SK-N-SH (cell line): Measurements from ENCODE around the gene RHOU.

Source experiments
- CTCF ChIP-seq: fragments of 200-600 bp; sonication (generic); IDR thresholded peaks from 2 replicates; pipeline ENCODE4 v1.6.1; 2017; ENCODE audit warnings: antibody characterized with exemption, mild to moderate bottlenecking, moderate library complexity
- EP300 ChIP-seq, 2 experiments: IDR thresholded peaks; 2 replicates each; pipeline versions ENCODE4 v1.4.0 to v1.6.1; 2012; ENCODE audit warnings: borderline replicate concordance in 1 of 2, low read depth in 1 of 2, low read length in 1 of 2
- FOXJ3 ChIP-seq: sonication (generic); formaldehyde crosslinking; IDR thresholded peaks from 2 replicates; pipeline ENCODE4 v1.5.1; 2020; ENCODE audit warnings: mild to moderate bottlenecking, missing genetic modification reagents
- FOXM1 ChIP-seq: IDR thresholded peaks from 2 replicates; pipeline ENCODE4 v1.4.0; 2012; ENCODE audit warnings: low read depth, mild to moderate bottlenecking
- GATA2 ChIP-seq: sonication (generic); formaldehyde crosslinking; IDR thresholded peaks from 2 replicates; pipeline ENCODE4 v1.5.0; 2020; ENCODE audit warnings: mild to moderate bottlenecking, missing genetic modification reagents
- MAX ChIP-seq: IDR thresholded peaks from 2 replicates; pipeline ENCODE4 v1.4.0; 2012; ENCODE audit warnings: low read depth
- MEF2A ChIP-seq: IDR thresholded peaks from 2 replicates; pipeline ENCODE4 v1.4.0; 2012; ENCODE audit warnings: low read depth, borderline replicate concordance
- NRF1 ChIP-seq: IDR thresholded peaks from 2 replicates; pipeline ENCODE4 v1.6.1; 2012; ENCODE audit warnings: low read depth, mild to moderate bottlenecking, low read length

GRCh38 chr1:228765168-228765946 lies 30.1 kb downstream of the RHOU start:
- no peak for TF ChIP-seq CTCF
- TF ChIP-seq MAX: no peak
- no peak for TF ChIP-seq MEF2A
- no peak for TF ChIP-seq NRF1
- no peak for TF ChIP-seq FOXM1
- TF ChIP-seq GATA2 (CRISPR knock-in tag): no peak
- TF ChIP-seq EP300 (IDR thresholded peaks at IDR 0.05; ENCODE audit: borderline replicate concordance in 1 of 2, low read depth in 1 of 2, low read length in 1 of 2): no peak
- TF ChIP-seq FOXJ3 (CRISPR knock-in tag): no peak
